ENCODE results near the gene TBX21.

Gene TBX21

DNA sequence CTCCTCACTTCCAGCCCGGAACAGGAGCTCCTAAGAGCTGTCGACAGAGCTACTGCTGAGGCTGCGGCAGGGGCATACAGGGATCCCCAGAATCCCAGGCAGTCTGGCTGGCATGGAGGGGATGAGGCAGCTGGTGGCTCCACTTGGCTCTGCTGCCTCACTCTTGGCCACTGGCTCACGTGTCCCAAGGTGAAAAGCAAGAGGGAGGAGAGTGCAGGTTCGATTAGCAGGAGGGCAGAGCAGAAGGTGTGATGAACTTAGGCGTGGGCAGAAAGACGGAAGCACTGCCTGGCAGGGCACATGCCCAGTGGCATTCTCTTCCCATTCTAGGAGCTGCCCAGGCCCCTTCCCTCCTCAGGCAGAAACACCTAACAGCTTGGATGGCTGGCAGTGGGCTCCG, 11.3 kb upstream of the TBX21 start:
- no peak for ATAC-seq

DNA sequence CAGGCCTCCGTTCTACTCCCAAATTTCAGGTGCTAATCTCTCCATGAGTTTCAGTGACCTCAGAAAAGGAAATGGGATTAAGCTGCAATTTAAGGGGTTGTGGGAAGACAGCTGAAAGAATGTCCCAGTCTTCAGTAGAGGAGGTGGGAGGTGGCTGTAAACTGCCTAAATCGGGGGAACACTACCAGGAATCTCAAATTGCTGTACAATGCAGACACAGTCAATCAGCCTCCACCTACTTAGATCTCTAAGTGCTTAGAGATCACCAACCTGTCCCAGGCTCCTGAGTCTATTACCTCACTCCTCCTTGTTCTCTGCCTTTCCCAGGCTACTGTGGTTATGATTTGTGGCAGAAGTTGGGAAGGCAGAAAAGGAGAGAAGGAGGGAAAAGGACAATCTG, 8.3 kb upstream of the TBX21 start:
- ATAC-seq: no peak
- TF ChIP-seq RARB (CRISPR knock-in tag; IDR thresholded peaks at IDR 0.05): no peak
- no peak for TF ChIP-seq CSDC2 (CRISPR knock-in tag; IDR thresholded peaks at IDR 0.05)
- TF ChIP-seq BACH2 (CRISPR knock-in tag; IDR thresholded peaks at IDR 0.05; ENCODE audit: borderline replicate concordance): no peak
- TF ChIP-seq TCF4 (CRISPR knock-in tag; IDR thresholded peaks at IDR 0.05; ENCODE audit: borderline replicate concordance): no peak
- TF ChIP-seq OSR1 (CRISPR knock-in tag; IDR thresholded peaks at IDR 0.05): no peak
- no peak for TF ChIP-seq SNAI2 (CRISPR knock-in tag; IDR thresholded peaks at IDR 0.05)
- no peak for TF ChIP-seq ZFP3 (CRISPR knock-in tag; IDR thresholded peaks at IDR 0.05)
- TF ChIP-seq TOX (CRISPR knock-in tag; IDR thresholded peaks at IDR 0.05; ENCODE audit: borderline replicate concordance): no peak
- TF ChIP-seq PPARA (CRISPR knock-in tag; IDR thresholded peaks at IDR 0.05; ENCODE audit: borderline replicate concordance): no peak
- TF ChIP-seq GLIS3 (CRISPR knock-in tag; IDR thresholded peaks at IDR 0.05): no peak

More for the DNA sequence above, 11.3 kb upstream of the TBX21 start:
- TF ChIP-seq TOX (CRISPR knock-in tag; IDR thresholded peaks at IDR 0.05; ENCODE audit: borderline replicate concordance) (no peak), OSR1 (CRISPR knock-in tag; IDR thresholded peaks at IDR 0.05) (no peak), CREB5 (CRISPR knock-in tag; IDR thresholded peaks at IDR 0.05; ENCODE audit: low read depth) (no peak), PATZ1 (CRISPR knock-in tag; IDR thresholded peaks at IDR 0.05; ENCODE audit: borderline replicate concordance) (no peak), ISL1 (CRISPR knock-in tag; IDR thresholded peaks at IDR 0.05) (no peak), SNAI2 (CRISPR knock-in tag; IDR thresholded peaks at IDR 0.05) (no peak), BACH2 (CRISPR knock-in tag; IDR thresholded peaks at IDR 0.05; ENCODE audit: borderline replicate concordance) (no peak)

- ATAC-seq: no peak
- TF ChIP-seq ZNF8 (CRISPR knock-in tag; IDR thresholded peaks at IDR 0.05) (no peak), PATZ1 (CRISPR knock-in tag; IDR thresholded peaks at IDR 0.05; ENCODE audit: borderline replicate concordance) (no peak), TOX (CRISPR knock-in tag; IDR thresholded peaks at IDR 0.05; ENCODE audit: borderline replicate concordance) (no peak), ZC3H10 (CRISPR knock-in tag; IDR thresholded peaks at IDR 0.05) (no peak), ISL1 (CRISPR knock-in tag; IDR thresholded peaks at IDR 0.05) (no peak), CREB5 (CRISPR knock-in tag; IDR thresholded peaks at IDR 0.05; ENCODE audit: low read depth) (no peak), ESRRG (CRISPR knock-in tag; IDR thresholded peaks at IDR 0.05) (no peak), RARB (CRISPR knock-in tag; IDR thresholded peaks at IDR 0.05) (no peak), SNAI2 (CRISPR knock-in tag; IDR thresholded peaks at IDR 0.05) (no peak), TCF4 (CRISPR knock-in tag; IDR thresholded peaks at IDR 0.05; ENCODE audit: borderline replicate concordance) (no peak), ZFP3 (CRISPR knock-in tag; IDR thresholded peaks at IDR 0.05) (no peak), BACH2 (CRISPR knock-in tag; IDR thresholded peaks at IDR 0.05; ENCODE audit: borderline replicate concordance) (no peak), ZNF565 (CRISPR knock-in tag; conservative IDR thresholded peaks at IDR 0.05; ENCODE audit: low read depth) (no peak), POU6F1 (CRISPR knock-in tag; IDR thresholded peaks at IDR 0.05; ENCODE audit: borderline replicate concordance, low read depth) (no peak), ARNTL (CRISPR knock-in tag; IDR thresholded peaks at IDR 0.05; ENCODE audit: borderline replicate concordance, low read depth) (no peak), ZFP30 (CRISPR knock-in tag; IDR thresholded peaks at IDR 0.05) (no peak)
- TF ChIP-seq, protein P1, sequence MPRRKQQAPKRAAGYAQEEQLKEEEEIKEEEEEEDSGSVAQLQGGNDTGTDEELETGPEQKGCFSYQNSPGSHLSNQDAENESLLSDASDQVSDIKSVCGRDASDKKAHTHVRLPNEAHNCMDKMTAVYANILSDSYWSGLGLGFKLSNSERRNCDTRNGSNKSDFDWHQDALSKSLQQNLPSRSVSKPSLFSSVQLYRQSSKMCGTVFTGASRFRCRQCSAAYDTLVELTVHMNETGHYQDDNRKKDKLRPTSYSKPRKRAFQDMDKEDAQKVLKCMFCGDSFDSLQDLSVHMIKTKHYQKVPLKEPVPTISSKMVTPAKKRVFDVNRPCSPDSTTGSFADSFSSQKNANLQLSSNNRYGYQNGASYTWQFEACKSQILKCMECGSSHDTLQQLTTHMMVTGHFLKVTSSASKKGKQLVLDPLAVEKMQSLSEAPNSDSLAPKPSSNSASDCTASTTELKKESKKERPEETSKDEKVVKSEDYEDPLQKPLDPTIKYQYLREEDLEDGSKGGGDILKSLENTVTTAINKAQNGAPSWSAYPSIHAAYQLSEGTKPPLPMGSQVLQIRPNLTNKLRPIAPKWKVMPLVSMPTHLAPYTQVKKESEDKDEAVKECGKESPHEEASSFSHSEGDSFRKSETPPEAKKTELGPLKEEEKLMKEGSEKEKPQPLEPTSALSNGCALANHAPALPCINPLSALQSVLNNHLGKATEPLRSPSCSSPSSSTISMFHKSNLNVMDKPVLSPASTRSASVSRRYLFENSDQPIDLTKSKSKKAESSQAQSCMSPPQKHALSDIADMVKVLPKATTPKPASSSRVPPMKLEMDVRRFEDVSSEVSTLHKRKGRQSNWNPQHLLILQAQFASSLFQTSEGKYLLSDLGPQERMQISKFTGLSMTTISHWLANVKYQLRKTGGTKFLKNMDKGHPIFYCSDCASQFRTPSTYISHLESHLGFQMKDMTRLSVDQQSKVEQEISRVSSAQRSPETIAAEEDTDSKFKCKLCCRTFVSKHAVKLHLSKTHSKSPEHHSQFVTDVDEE (CRISPR knock-in tag; IDR thresholded peaks at IDR 0.05): no peak
Measured at GRCh38 chr17:47725446-47726111, 7.5 kb upstream of the TBX21 start.

All from SK-N-SH treated with all-trans-retinoic acid at 6 μM for 48 hours (cell line).